OCI-LY1 (cell line): ENCODE measurements around the gene S100A8.

ENCODE experiments used
- H2AFZ ChIP-seq: fragments of 200-600 bp; sonication (generic), shearing (Covaris generic); 2 replicates; pipeline ENCODE4 v1.6.0; 2014; ENCODE audit warnings: antibody characterized with exemption, mild to moderate bottlenecking, low read length
- H3F3A ChIP-seq: fragments of 200-600 bp; sonication (generic), shearing (Covaris generic); 2 replicates; pipeline ENCODE4 v1.6.0; 2014; ENCODE audit warnings: mild to moderate bottlenecking, antibody characterized with exemption, low read length, moderate library complexity; ENCODE audit not compliant: insufficient read depth
- H3K27ac ChIP-seq: fragments of 200-600 bp; sonication (generic); 2 replicates; pipeline ENCODE4 v1.5.1; 2014; ENCODE audit warnings: low read length, mixed run types, mild to moderate bottlenecking, low read depth; ENCODE audit not compliant: poor library complexity, severe bottlenecking
- H3K27me3 ChIP-seq: fragments of 200-600 bp; sonication (generic); 2 replicates; pipeline ENCODE4 v1.6.0; 2014; ENCODE audit warnings: antibody characterized with exemption, mild to moderate bottlenecking, low read length, moderate library complexity; ENCODE audit not compliant: insufficient read depth
- H3K36me3 ChIP-seq: fragments of 200-600 bp; sonication (generic); 2 replicates; pipeline ENCODE4 v1.6.1; 2014; ENCODE audit warnings: mild to moderate bottlenecking, antibody characterized with exemption, low read length, moderate library complexity, mixed read lengths; ENCODE audit not compliant: insufficient read depth
- H3K4me1 ChIP-seq: fragments of 200-600 bp; sonication (generic); 2 replicates; pipeline ENCODE4 v1.5.1; 2014; ENCODE audit warnings: mild to moderate bottlenecking, low read length, moderate library complexity; ENCODE audit not compliant: insufficient read depth, severe bottlenecking
- H3K4me2 ChIP-seq: fragments of 200-600 bp; sonication (generic), shearing (Covaris generic); 2 replicates; pipeline ENCODE4 v1.6.1; 2014; ENCODE audit warnings: low read length
- H3K4me3 ChIP-seq: fragments of 200-600 bp; sonication (generic); 2 replicates; pipeline ENCODE4 v1.5.1; 2014; ENCODE audit warnings: low read length, low read depth, mild to moderate bottlenecking, mixed read lengths; ENCODE audit not compliant: poor library complexity, severe bottlenecking
- H3K79me2 ChIP-seq: fragments of 200-600 bp; shearing (Covaris generic); 2 replicates; pipeline ENCODE4 v1.6.1; 2016; ENCODE audit warnings: mixed run types, low read length, mixed read lengths; ENCODE audit not compliant: insufficient read depth
- H3K9ac ChIP-seq: fragments of 200-600 bp; sonication (generic), shearing (Covaris generic); 2 replicates; pipeline ENCODE4 v1.6.1; 2014; ENCODE audit warnings: mild to moderate bottlenecking, low read length, mixed read lengths
- H3K9me2 ChIP-seq: fragments of 200-600 bp; sonication (generic), shearing (Covaris generic); 2 replicates; pipeline ENCODE4 v1.6.1; 2014; ENCODE audit warnings: low read depth, mild to moderate bottlenecking, low read length, mixed read lengths
- H3K9me3 ChIP-seq: fragments of 200-600 bp; shearing (Covaris generic); 2 replicates; pipeline ENCODE4 v1.6.1; 2014; ENCODE audit warnings: low read length, mixed read lengths
- H4K20me1 ChIP-seq: fragments of 200-600 bp; sonication (generic), shearing (Covaris generic); 2 replicates; pipeline ENCODE4 v1.6.0; 2016; ENCODE audit warnings: mild to moderate bottlenecking, low read length; ENCODE audit not compliant: insufficient read depth
- CTCF ChIP-seq: fragments of 200-600 bp; sonication (generic), shearing (Covaris generic); IDR thresholded peaks from 2 replicates; pipeline ENCODE4 v1.5.1; 2017; ENCODE audit warnings: mild to moderate bottlenecking, antibody characterized with exemption, low read length, moderate library complexity, mixed read lengths
- EZH2 ChIP-seq: fragments of 200-600 bp; sonication (generic), shearing (Covaris generic); IDR thresholded peaks from 2 replicates; pipeline ENCODE4 v1.8.0; 2017; ENCODE audit warnings: borderline replicate concordance, mixed run types, mild to moderate bottlenecking, antibody characterized with exemption, low read length, moderate library complexity, mixed read lengths

S100A8 gene

GRCh38 chr1:153387785-153388184 lies 3.1 kb downstream of the S100A8 start:
- H3K79me2 ChIP-seq: no peaks in the 10 kb centered on the region
- H3K9ac ChIP-seq: no peak overlapping the region

GRCh38 chr1:153387001-153387400 lies 3.9 kb downstream of the S100A8 start:
- H3K4me1 ChIP-seq: no peaks in the 10 kb centered on the region
- no peaks in the 10 kb centered on the region for H4K20me1 ChIP-seq
- H3K27me3 ChIP-seq: no peaks in the 10 kb centered on the region
- no peak overlapping the region for H3K27ac ChIP-seq
- no peak overlapping the region for H3K4me2 ChIP-seq
- no peaks in the 10 kb centered on the region for H3K36me3 ChIP-seq
- H3K79me2 ChIP-seq: no peaks in the 10 kb centered on the region
- H3K9me3 ChIP-seq: no peaks in the 10 kb centered on the region
- H3K4me3 ChIP-seq: no peak overlapping the region
- H2AFZ ChIP-seq: no peak overlapping the region
- H3K9ac ChIP-seq: no peak overlapping the region
- no peaks in the 10 kb centered on the region for H3K9me2 ChIP-seq
- TF ChIP-seq CTCF: no peak
- TF ChIP-seq EZH2: no peak
- no peaks in the 10 kb centered on the region for H3F3A ChIP-seq

More at GRCh38 chr1:153387785-153388184, 3.1 kb downstream of the S100A8 start:
- no peaks in the 10 kb centered on the region for H3F3A ChIP-seq
- H4K20me1 ChIP-seq: no peaks in the 10 kb centered on the region
- H3K4me2 ChIP-seq: no peak overlapping the region
- no peak overlapping the region for H2AFZ ChIP-seq
- TF ChIP-seq EZH2 (no peak), CTCF (no peak)
- no peaks in the 10 kb centered on the region for H3K9me3 ChIP-seq
- H3K4me3 ChIP-seq: no peak overlapping the region
- no peaks in the 10 kb centered on the region for H3K36me3 ChIP-seq
- no peaks in the 10 kb centered on the region for H3K9me2 ChIP-seq
- H3K27me3 ChIP-seq: no peaks in the 10 kb centered on the region
- H3K4me1 ChIP-seq: no peaks in the 10 kb centered on the region
- H3K27ac ChIP-seq: no peak overlapping the region

GRCh38 chr1:153386500-153386901 lies 4.4 kb downstream of the S100A8 start:
- H3K27ac ChIP-seq: no peak overlapping the region
- H3K36me3 ChIP-seq: no peaks in the 10 kb centered on the region
- H4K20me1 ChIP-seq: no peaks in the 10 kb centered on the region
- TF ChIP-seq CTCF (no peak), EZH2 (no peak)
- no peak overlapping the region for H3K4me2 ChIP-seq
- H3K79me2 ChIP-seq: no peaks in the 10 kb centered on the region
- no peaks in the 10 kb centered on the region for H3K9me2 ChIP-seq
- H3K4me1 ChIP-seq: no peaks in the 10 kb centered on the region
- no peaks in the 10 kb centered on the region for H3F3A ChIP-seq
- H3K27me3 ChIP-seq: no peaks in the 10 kb centered on the region
- no peak overlapping the region for H3K9ac ChIP-seq
- H2AFZ ChIP-seq: no peak overlapping the region
- H3K9me3 ChIP-seq: no peaks in the 10 kb centered on the region
- H3K4me3 ChIP-seq: no peak overlapping the region
